ENCODE measurements around the gene DOLK. TPM values are rescaled to one million over a fixed set of nuclear protein-coding genes. Genes with fewer than 3 reads are reported as not detected.
A peak's percentile ranks its signal among the peaks of the same experiment; 100 is the strongest.

DOLK gene
- total RNA-seq, 4 donors from 2014 or later = 9.4 to 13.1 (median 12.3) TPM

- H3K4me1 ChIP-seq = peaks cover 0 to 58% (median 35%) of the 10 kb centered on the region in 4 donors
- H3K27ac ChIP-seq = peak overlapping the region; percentile 78 to 98 (median 82)
- H3K27me3 ChIP-seq = no peaks in the 10 kb centered on the region
- WGBS, 2 donors = 93 to 95% methylated on average over 4 of the region's 4 CpGs
- peaks cover 2 to 43% (median 14%) of the 10 kb centered on the region in 3 donors for H3K36me3 ChIP-seq
- TF ChIP-seq CTCF (IDR thresholded peaks at IDR 0.05) (no peak), POLR2A (IDR thresholded peaks at IDR 0.05) (no peak), EP300 (IDR thresholded peaks at IDR 0.05) (no peak)
- no peak for DNase-seq (ENCODE audit: low spot score in 2 of 2)
- no peak overlapping the region for H3K4me3 ChIP-seq
- no peaks in the 10 kb centered on the region for H3K9me3 ChIP-seq
Observed at GRCh38 chr9:128909859-128910258, 37.5 kb downstream of the DOLK start.

- TF ChIP-seq EP300 (IDR thresholded peaks at IDR 0.05) (no peak), POLR2A (IDR thresholded peaks at IDR 0.05) (no peak), CTCF (IDR thresholded peaks at IDR 0.05) (no peak)
- Histone ChIP-seq H3K36me3 (peaks cover 2 to 43% (median 14%) of the 10 kb centered on the region in 3 donors), H3K4me1 (peaks cover 0 to 54% (median 27%) of the 10 kb centered on the region in 4 donors), H3K4me3 (no peak overlapping the region), H3K27me3 (no peaks in the 10 kb centered on the region), H3K9me3 (no peaks in the 10 kb centered on the region), H3K27ac (peak overlapping the region in 1 of 4 donors; percentile 86)
- 98 to 99% methylated on average over 20 to 24 of the region's 24 CpGs for WGBS, 2 donors
- no peak for DNase-seq (ENCODE audit: low spot score in 2 of 2)
Observed at GRCh38 chr9:128908372-128908771, 39.0 kb downstream of the DOLK start.

GRCh38 chr9:128906741-128907140, 40.7 kb downstream of the DOLK start:
- TF ChIP-seq EP300 (IDR thresholded peaks at IDR 0.05) (no peak), CTCF (IDR thresholded peaks at IDR 0.05) (no peak), POLR2A (IDR thresholded peaks at IDR 0.05) (no peak)
- WGBS, 2 donors = 56 to 59% methylated on average over 2 of the region's 2 CpGs

GRCh38 chr9:128905964-128906363, 41.4 kb downstream of the DOLK start:
- peaks cover 0 to 44% (median 13%) of the 10 kb centered on the region in 4 donors for H3K4me1 ChIP-seq
- no peak for DNase-seq (ENCODE audit: low spot score in 2 of 2)
- no peaks in the 10 kb centered on the region for H3K27me3 ChIP-seq
- 81 to 89% methylated on average over 7 of the region's 7 CpGs for WGBS, 2 donors
- H3K4me3 ChIP-seq = no peak overlapping the region
- no peak for TF ChIP-seq EP300 (IDR thresholded peaks at IDR 0.05)
- TF ChIP-seq CTCF (IDR thresholded peaks at IDR 0.05) = no peak
- TF ChIP-seq POLR2A (IDR thresholded peaks at IDR 0.05) = no peak
- H3K27ac ChIP-seq = peak overlapping the region in 2 of 4 donors; percentile 61 to 64
- peaks cover 2 to 48% (median 14%) of the 10 kb centered on the region in 3 donors for H3K36me3 ChIP-seq
- no peaks in the 10 kb centered on the region for H3K9me3 ChIP-seq

More at GRCh38 chr9:128906741-128907140, 40.7 kb downstream of the DOLK start:
- H3K27ac ChIP-seq = peak overlapping the region in 2 of 4 donors; percentile 43 to 61
- peaks cover 0 to 52% (median 20%) of the 10 kb centered on the region in 4 donors for H3K4me1 ChIP-seq
- no peaks in the 10 kb centered on the region for H3K27me3 ChIP-seq
- no peak for DNase-seq (ENCODE audit: low spot score in 2 of 2)
- no peaks in the 10 kb centered on the region for H3K9me3 ChIP-seq
- H3K4me3 ChIP-seq = no peak overlapping the region
- H3K36me3 ChIP-seq = peaks cover 2 to 48% (median 14%) of the 10 kb centered on the region in 3 donors

GRCh38 chr9:128903871-128904620, 43.4 kb downstream of the DOLK start:
- TF ChIP-seq CTCF (IDR thresholded peaks at IDR 0.05) (no peak), EP300 (IDR thresholded peaks at IDR 0.05) (no peak), POLR2A (IDR thresholded peaks at IDR 0.05) (no peak)
- Histone ChIP-seq H3K27ac (peak overlapping the region in 2 of 4 donors; percentile 26 to 58), H3K4me1 (peaks cover 0 to 38% (median 18%) of the 10 kb centered on the region in 4 donors), H3K27me3 (no peaks in the 10 kb centered on the region), H3K9me3 (no peaks in the 10 kb centered on the region), H3K36me3 (peaks cover 0 to 34% (median 12%) of the 10 kb centered on the region in 3 donors), H3K4me3 (no peak overlapping the region)
- 84 to 89% methylated on average over 10 of the region's 10 CpGs for WGBS, 2 donors
- no peak for DNase-seq (ENCODE audit: low spot score in 2 of 2)
